HG02798 (cell line): ENCODE data around the gene PEAK3.
A peak's percentile ranks its signal among the peaks of the same experiment; 100 is the strongest.

Experiments used
- ATAC-seq: cut with Tn5 transposase; IDR thresholded peaks from one replicate; pipeline ENCODE4 v1.9.1; 2021; ENCODE audit warnings: mild to moderate bottlenecking; ENCODE audit not compliant: unreplicated experiment, poor library complexity

The PEAK3 gene

GRCh38 chr19:2228157-2229030 lies 53.6 kb downstream of the PEAK3 start:
- no peak for ATAC-seq

GRCh38 chr19:2227415-2228156 lies 54.4 kb downstream of the PEAK3 start:
- ATAC-seq: peak; percentile 54

- no peak for ATAC-seq
These were observed 55.1 kb downstream of the PEAK3 start for GRCh38 chr19:2226840-2227360.

GRCh38 chr19:2226051-2226839 lies 55.7 kb downstream of the PEAK3 start:
- no peak for ATAC-seq

GRCh38 chr19:2225415-2226050 lies 56.4 kb downstream of the PEAK3 start:
- no peak for ATAC-seq

- no peak for ATAC-seq
These were observed 57.1 kb downstream of the PEAK3 start for GRCh38 chr19:2224754-2225349.
